ENCODE data around the gene PDRG1. TPM values are rescaled to one million over a fixed set of nuclear protein-coding genes. Genes with fewer than 3 reads are reported as not detected.
"Not testable (repeated sequence)": the region's sequence is repeated elsewhere in the genome, so short reads cannot be mapped to it uniquely, and the experiment has no call there.

The PDRG1 gene
- total RNA-seq, 1 donor from 2014 or later = 7.8 TPM

- DNase-seq (ENCODE audit: low read depth) = no peak
These were observed 24.2 kb downstream of the PDRG1 start for GRCh38 chr20:31927627-31928159.

GRCh38 chr20:31926493-31926892, 25.4 kb downstream of the PDRG1 start:
- no peak for DNase-seq (ENCODE audit: low read depth)

GRCh38 chr20:31925631-31926030, 26.2 kb downstream of the PDRG1 start:
- no peak for DNase-seq (ENCODE audit: low read depth)

DNA sequence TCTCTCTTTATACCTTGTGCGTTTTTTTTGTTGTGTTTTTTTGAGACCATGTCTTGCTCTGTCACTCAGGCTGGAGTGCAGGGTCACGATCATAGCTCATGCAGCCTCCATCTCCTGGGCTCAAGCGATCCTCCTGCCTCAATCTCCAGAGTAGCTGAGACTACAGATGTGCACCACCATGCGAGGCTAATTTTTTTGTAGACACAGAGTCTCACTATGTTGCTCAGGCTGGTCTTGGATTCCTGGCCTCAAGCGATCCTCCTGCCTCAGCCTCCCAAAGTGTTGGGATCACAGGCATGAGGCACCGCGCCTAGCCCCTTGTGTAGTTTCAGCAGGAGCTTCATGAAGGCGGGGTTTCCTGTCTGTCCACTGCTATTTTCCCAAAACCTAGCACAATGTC, 27.3 kb downstream of the PDRG1 start:
- DNase-seq (ENCODE audit: low read depth) = no peak

GRCh38 chr20:31923388-31924331, 28.2 kb downstream of the PDRG1 start:
- DNase-seq (ENCODE audit: low read depth) = no peak

DNA sequence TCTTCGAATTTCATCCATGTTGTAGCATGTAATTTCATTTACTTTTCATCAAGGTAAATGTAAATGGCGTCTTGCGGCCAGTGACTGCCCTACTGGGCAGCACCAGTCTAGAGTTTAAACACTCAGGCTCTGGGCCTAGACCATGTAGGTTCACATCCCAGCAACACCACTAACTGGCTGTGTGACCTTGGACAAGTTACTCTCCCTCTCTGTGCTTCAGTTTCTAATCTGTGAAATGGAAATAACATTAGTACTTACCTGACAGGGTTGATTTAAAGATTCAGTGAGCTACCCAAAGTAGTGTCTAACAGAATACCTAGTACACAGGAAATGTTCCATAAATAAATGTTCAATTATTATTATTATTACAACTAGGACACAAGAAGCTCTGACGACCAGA, 29.3 kb downstream of the PDRG1 start:
- DNase-seq (ENCODE audit: low read depth) = no peak

DNA sequence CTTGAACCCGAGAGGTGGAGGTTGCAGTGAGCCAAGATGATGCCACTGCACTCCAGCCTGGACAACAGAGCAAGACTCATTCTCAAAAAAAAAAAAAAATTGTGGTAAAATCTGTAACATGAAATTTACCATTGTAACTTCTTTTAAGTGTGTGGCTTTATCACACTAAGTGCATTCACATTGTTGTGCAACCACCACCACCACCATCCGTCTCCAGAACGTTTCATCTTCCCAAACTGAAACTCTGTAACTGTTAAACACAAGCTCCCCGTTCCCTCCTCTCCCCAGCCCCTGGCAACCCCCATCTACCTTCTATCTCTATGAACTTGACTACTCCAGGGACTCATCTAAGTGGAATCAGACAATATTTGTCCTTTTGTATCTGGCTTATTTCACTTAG, 29.7 kb downstream of the PDRG1 start:
- DNase-seq (ENCODE audit: low read depth) = no peak

DNA sequence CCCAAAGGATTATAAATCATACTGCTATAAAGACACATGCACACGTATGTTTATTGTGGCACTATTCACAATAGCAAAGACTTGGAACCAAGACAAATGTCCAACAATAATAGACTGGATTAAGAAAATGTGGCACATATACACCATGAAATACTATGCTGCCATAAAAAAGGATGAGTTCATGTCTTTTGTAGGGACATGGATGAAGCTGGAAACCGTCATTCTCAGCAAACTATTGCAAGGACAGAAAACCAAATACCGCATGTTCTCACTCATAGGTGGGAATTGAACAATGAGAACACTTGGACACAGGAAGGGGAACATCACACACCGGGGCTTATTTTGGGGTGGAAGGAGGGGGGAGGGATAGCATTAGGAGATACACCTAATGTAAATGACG, 30.4 kb downstream of the PDRG1 start:
- not testable (repeated sequence) for DNase-seq (ENCODE audit: low read depth)

DNA sequence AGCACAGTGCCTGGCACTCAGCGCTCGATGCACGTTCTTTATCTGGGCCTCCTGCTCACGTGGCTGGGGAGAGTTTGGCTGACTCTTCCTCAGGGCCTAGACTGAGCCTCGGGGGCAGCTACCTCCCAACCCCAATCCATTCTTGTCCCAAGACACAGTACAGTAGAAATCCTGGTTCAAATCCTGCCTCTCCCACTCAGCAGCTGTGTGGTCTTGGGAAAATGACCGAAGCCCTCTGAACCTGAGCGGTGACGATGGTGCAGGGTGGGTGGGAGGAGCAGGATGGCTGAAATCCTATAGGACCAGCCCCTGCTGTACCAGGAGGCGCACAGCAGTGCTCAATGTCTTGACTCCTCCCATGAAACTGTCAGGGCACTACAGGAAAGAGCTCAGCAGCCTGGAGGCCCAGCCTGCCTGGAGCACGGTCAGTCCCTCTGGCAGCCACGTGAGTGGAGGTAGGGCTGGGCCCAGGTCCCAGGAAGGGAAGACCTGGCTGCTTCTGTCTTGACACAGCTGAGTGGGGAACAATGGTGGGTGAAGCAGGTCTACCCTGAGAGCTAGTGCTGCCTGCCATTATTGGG, 31.5 kb downstream of the PDRG1 start:
- DNase-seq (ENCODE audit: low read depth) = no peak

DNA sequence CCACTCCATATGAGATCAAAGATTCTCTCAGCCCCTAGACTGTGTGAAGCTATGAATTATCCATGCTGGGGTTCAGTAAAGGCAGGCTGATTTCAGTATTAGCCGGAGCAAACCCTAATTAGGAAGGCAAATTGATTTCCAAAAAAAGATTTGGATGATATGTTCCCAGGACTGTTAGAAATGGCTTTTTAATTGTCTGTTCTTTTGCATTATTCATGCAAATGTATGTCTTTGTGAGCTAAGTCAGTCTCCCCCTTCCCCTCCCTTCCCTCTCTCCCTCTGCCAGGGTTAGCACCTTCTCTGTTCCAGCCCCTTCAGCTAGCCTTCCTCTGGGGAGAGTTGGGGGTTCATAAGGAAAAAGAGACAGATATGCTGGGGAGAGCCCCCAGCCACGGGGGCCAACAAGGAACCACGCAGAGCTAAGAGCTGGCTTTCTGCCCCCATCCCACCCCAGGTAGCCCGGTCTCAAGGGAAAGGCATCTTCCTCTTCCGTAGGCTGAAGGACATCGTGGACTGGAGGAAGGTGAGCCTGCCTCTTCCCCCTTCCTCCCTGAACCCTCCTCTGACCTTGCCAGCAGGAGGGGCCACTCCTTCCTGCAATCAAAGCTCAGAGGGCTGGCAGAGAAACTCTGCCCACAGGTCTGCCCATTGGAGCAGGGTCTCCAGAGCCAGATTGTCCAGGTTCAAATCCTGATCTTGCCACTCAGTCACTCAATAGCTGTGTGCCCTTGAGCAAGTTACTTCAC, 32.3 kb downstream of the PDRG1 start:
- DNase-seq (ENCODE audit: low read depth) = no peak

- DNase-seq (ENCODE audit: low read depth) = no peak
These were observed 33.3 kb downstream of the PDRG1 start for GRCh38 chr20:31918466-31919105.

DNA sequence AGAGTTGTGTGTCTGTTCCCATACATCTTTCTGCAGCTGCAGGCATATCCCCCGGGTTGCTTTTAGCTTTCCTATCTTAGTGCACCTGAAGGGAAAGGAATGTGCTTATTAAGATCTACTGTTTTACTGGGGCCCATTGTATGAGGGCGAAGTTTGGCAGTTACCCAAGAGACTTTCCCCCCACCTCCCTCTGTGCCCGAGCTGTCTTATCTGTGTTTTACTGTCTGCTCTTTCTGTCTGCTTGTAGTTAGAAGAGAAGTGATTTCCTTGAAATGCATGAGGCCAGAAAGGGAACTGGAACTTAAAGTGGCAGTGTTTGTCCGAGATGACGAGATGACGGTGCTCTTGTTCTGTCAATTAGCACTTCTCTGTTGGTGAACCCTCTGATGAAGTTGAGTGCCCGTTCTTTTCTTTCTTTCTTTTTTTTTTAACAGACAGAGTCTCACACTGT, 33.9 kb downstream of the PDRG1 start:
- DNase-seq (ENCODE audit: low read depth) = not testable (repeated sequence)

DNA sequence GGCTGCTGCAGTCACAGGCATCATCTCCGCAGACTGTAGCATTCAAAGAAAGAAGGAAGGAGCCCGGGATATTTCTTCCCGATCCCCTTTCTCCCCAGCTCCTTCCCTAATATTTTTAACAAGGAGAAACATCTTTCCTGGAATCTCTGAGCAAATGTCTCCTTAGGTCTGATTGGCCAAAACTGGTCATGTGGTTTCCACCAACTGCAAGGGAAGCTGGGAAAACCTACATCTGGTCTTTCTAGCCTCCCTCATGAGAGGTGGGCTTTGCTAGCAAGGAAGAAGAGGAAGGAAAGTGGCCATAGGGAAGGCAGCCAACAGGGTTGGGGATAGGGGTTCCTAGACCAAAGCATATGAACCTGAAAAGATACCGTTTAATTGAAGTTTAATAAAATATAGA, 35.1 kb downstream of the PDRG1 start:
- no peak for DNase-seq (ENCODE audit: low read depth)

DNA sequence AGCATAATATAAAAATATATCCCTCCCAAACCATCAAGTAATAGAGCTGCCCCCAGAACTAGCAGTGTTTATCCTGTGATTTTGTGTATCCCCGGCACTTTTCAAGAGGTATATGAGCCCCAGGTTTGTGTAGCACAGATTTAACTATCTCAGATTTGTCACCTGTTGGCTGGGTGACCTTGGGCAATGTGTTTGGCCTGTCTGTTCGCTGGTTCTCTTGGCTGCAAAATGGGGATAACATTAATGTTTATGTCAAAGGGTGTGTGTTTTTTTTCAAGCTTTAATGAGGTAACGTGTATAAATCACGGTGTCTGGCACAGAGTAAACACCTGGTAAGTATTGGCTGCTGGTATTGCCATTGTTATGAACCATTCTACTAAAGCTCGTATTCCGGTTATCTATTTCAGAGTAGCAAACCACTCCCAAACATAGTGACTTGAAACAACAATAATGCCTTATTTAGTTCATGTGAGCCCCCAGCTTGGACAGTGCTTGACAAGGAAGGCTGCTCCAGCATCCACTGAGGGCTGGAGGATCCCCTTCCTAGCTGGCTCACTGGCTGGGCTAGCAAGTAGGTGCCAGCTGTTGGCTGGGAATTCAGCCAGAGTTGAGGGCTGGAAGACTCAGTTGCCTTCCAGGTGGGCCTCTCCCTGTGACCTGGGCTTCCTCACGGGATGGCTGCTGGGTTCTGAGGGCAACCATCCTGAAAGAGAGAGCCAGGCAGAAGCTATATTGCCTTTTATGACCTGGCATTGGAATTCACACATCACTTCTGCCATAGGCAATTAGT, 36.2 kb downstream of the PDRG1 start:
- no peak for DNase-seq (ENCODE audit: low read depth)

DNA sequence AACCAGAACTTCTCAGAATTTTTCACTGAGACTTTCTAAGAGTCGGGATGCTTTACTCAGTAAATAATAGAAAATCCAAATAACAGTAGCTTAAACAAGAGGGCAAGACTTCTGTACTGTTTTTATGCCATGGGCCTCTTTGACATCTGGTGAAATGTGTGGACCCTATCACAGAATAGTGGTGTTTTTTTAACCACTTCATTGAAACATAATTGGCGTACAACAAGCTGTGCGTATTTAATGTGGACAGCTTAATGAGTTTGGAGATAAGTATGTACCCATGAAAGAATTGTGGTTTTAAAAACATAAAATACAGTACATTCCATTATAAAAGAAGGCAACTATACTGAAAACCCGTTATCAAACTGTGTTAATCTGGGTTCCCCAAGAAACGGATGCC, 37.7 kb downstream of the PDRG1 start:
- no peak for DNase-seq (ENCODE audit: low read depth)

- DNase-seq (ENCODE audit: low read depth) = no peak
These were observed 38.3 kb downstream of the PDRG1 start for GRCh38 chr20:31913431-31914157.

- no peak for DNase-seq (ENCODE audit: low read depth)
These were observed 41.6 kb downstream of the PDRG1 start for GRCh38 chr20:31910071-31910803.

- no peak for DNase-seq (ENCODE audit: low read depth)
These were observed 42.4 kb downstream of the PDRG1 start for GRCh38 chr20:31909253-31910070.
